Measurements from ENCODE around the gene DDI1. TPM values are rescaled to one million over a fixed set of nuclear protein-coding genes. Genes with fewer than 3 reads are reported as not detected.

The DDI1 gene
- total RNA-seq, 2 donors from 2014 or later, result not detected

- Mint-ChIP-seq H3K9me3 (no peaks in the 10 kb centered on the region), H3K27me3 (ENCODE audit: insufficient read depth) (no peaks in the 10 kb centered on the region), H3K27ac (no peak overlapping the region), H3K4me3 (no peak overlapping the region), H3K4me1 (peaks cover 12% of the 10 kb centered on the region), H3K36me3 (ENCODE audit: low read depth) (no peaks in the 10 kb centered on the region)
- TF ChIP-seq CTCF (conservative IDR thresholded peaks at IDR 0.05), result no peak
- no peak overlapping the region for H3K9ac ChIP-seq (ENCODE audit: extremely low read depth, low read length, poor library complexity, severe bottlenecking)
- DNase-seq, result no peak
- no peak overlapping the region for H3K4me3 ChIP-seq (ENCODE audit: low read length)
- H3K27ac ChIP-seq (ENCODE audit: low read depth, low read length), result no peak overlapping the region
- H3K9me3 ChIP-seq (ENCODE audit: control insufficient read depth, low read length), result no peaks in the 10 kb centered on the region
- WGBS, 2 experiments (ENCODE audit: insufficient coverage in 1 of 2, insufficient read length in 1 of 2), result 100% methylated on average over 1 of the region's 2 CpGs; no CpG with 5 or more reads in 1 of the 2 experiments
- no peaks in the 10 kb centered on the region for H3K27me3 ChIP-seq (ENCODE audit: control insufficient read depth, insufficient read depth, low read length, poor library complexity, severe bottlenecking)
- H3K36me3 ChIP-seq (ENCODE audit: control insufficient read depth, insufficient read depth, low read length), result no peaks in the 10 kb centered on the region
- peaks cover 10% of the 10 kb centered on the region for H3K4me1 ChIP-seq (ENCODE audit: control insufficient read depth, insufficient read depth, low read length)
These were observed 5.4 kb downstream of the DDI1 start for GRCh38 chr11:104041792-104042191.

- no peak overlapping the region for H3K4me3 ChIP-seq (ENCODE audit: low read length)
- no peak overlapping the region for H3K4me3 Mint-ChIP-seq
- no peaks in the 10 kb centered on the region for H3K27me3 Mint-ChIP-seq (ENCODE audit: insufficient read depth)
- peaks cover 12% of the 10 kb centered on the region for H3K4me1 Mint-ChIP-seq
- H3K9ac ChIP-seq (ENCODE audit: extremely low read depth, low read length, poor library complexity, severe bottlenecking), result no peak overlapping the region
- DNase-seq, result no peak
- H3K9me3 ChIP-seq (ENCODE audit: control insufficient read depth, low read length), result no peaks in the 10 kb centered on the region
- no peaks in the 10 kb centered on the region for H3K27me3 ChIP-seq (ENCODE audit: control insufficient read depth, insufficient read depth, low read length, poor library complexity, severe bottlenecking)
- H3K36me3 Mint-ChIP-seq (ENCODE audit: low read depth), result no peaks in the 10 kb centered on the region
- no peak overlapping the region for H3K27ac ChIP-seq (ENCODE audit: low read depth, low read length)
- 66 to 80% methylated on average over 4 of the region's 4 CpGs for WGBS, 2 experiments (ENCODE audit: insufficient coverage in 1 of 2, insufficient read length in 1 of 2)
- no peaks in the 10 kb centered on the region for H3K9me3 Mint-ChIP-seq
- peaks cover 10% of the 10 kb centered on the region for H3K4me1 ChIP-seq (ENCODE audit: control insufficient read depth, insufficient read depth, low read length)
- no peaks in the 10 kb centered on the region for H3K36me3 ChIP-seq (ENCODE audit: control insufficient read depth, insufficient read depth, low read length)
- H3K27ac Mint-ChIP-seq, result no peak overlapping the region
- no peak for TF ChIP-seq CTCF (conservative IDR thresholded peaks at IDR 0.05)
These were observed 6.7 kb downstream of the DDI1 start for GRCh38 chr11:104043142-104043541.

- no peaks in the 10 kb centered on the region for H3K36me3 Mint-ChIP-seq (ENCODE audit: low read depth)
- H3K4me3 ChIP-seq (ENCODE audit: low read length), result no peak overlapping the region
- no peak for DNase-seq
- H3K36me3 ChIP-seq (ENCODE audit: control insufficient read depth, insufficient read depth, low read length), result no peaks in the 10 kb centered on the region
- H3K27me3 Mint-ChIP-seq (ENCODE audit: insufficient read depth), result no peaks in the 10 kb centered on the region
- TF ChIP-seq CTCF (conservative IDR thresholded peaks at IDR 0.05), result no peak
- no peak overlapping the region for H3K4me3 Mint-ChIP-seq
- no peaks in the 10 kb centered on the region for H3K9me3 Mint-ChIP-seq
- peaks cover 12% of the 10 kb centered on the region for H3K4me1 Mint-ChIP-seq
- no peaks in the 10 kb centered on the region for H3K27me3 ChIP-seq (ENCODE audit: control insufficient read depth, insufficient read depth, low read length, poor library complexity, severe bottlenecking)
- H3K9me3 ChIP-seq (ENCODE audit: control insufficient read depth, low read length), result no peaks in the 10 kb centered on the region
- no peak overlapping the region for H3K27ac Mint-ChIP-seq
- H3K9ac ChIP-seq (ENCODE audit: extremely low read depth, low read length, poor library complexity, severe bottlenecking), result no peak overlapping the region
- 91% methylated on average over 4 to 6 of the region's 6 CpGs for WGBS, 2 experiments (ENCODE audit: insufficient coverage in 1 of 2, insufficient read length in 1 of 2)
- peaks cover 10% of the 10 kb centered on the region for H3K4me1 ChIP-seq (ENCODE audit: control insufficient read depth, insufficient read depth, low read length)
- H3K27ac ChIP-seq (ENCODE audit: low read depth, low read length), result no peak overlapping the region
These were observed 7.3 kb downstream of the DDI1 start for GRCh38 chr11:104043678-104044239.
